Measurements from ENCODE around the gene MRPL52. TPM values are rescaled to one million over a fixed set of nuclear protein-coding genes. Genes with fewer than 3 reads are reported as not detected.
"Not testable (repeated sequence)": the region's sequence is repeated elsewhere in the genome, so short reads cannot be mapped to it uniquely, and the experiment has no call there.

MRPL52 gene
- polyA plus RNA-seq, 3 donors: 87.6 to 107 (median 93.7) TPM

- DNase-seq: not testable (repeated sequence)
These were observed 519 bp upstream of the MRPL52 start for GRCh38 chr14:22829076-22829660.

DNA sequence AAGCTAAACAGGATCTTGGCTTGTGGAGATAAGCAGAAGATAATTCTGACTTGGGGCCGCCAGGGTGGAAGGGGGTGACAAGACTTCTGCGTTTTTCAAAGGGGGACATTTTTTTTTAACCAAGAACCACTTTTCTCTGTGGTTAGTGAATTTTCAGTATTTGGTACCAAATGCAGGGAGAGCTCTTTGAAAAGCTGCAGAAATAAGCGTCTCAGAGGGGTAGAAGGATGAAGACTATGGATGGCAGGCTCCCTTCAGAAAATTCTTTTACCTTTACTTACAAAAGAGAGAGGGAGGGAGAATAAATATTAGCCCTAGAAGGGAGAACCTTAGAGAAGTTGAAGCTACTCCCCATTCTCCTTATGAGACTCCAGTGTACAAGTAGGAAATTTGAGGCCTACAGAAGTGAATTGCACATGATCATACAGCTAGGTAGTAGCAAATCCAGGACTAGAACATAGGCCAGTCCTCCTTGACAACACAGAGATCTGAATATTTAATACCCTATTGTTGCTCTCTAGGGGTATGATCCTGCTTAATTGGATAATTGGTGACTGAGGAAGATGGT, 840 bp downstream of the MRPL52 start:
- DNase-seq: no peak

GRCh38 chr14:22835505-22835904, 5.8 kb downstream of the MRPL52 start:
- DNase-seq: no peak

DNA sequence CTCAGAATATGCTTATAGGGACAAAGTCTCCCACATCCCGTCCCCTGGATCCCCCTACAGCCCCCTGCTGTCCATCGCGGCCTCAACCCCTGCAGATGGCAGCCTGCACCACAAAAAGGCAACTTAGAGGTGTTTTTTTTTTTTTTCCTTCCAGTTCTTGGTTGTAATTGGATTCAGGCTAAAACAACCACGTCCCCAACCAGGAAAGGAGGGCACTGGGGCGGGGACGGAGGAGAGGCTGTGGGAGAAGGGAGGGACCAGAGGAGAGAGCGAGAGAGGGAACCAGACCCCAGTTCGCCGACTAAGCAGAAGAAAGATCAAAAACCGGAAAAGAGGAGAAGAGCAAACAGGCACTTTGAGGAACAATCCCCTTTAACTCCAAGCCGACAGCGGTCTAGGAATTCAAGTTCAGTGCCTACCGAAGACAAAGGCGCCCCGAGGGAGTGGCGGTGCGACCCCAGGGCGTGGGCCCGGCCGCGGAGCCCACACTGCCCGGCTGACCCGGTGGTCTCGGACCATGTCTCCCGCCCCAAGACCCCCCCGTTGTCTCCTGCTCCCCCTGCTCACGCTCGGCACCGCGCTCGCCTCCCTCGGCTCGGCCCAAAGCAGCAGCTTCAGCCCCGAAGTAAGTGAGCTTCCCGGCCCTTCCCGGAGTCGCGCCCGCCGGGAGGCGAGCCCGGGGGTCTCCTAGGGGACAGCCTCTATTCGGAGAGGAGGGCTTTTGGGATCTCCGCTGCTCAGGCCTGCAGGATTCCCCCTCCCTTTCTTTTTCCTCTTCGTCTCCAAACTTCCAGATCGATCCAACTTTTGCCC, 6.8 kb downstream of the MRPL52 start, which contains the start of gene MMP14:
Gene MMP14 (plus strand): TSS at position 285 of the 813 bp plus-strand sequence. CDS start 233 bp downstream, at position 518.
- DNase-seq: peak; percentile 90

- DNase-seq: no peak
These were observed 7.5 kb downstream of the MRPL52 start for GRCh38 chr14:22837114-22837749.

- DNase-seq: no peak
These were observed 8.3 kb downstream of the MRPL52 start for GRCh38 chr14:22837750-22838538.

- DNase-seq: no peak
These were observed 8.9 kb downstream of the MRPL52 start for GRCh38 chr14:22838631-22839041.

DNA sequence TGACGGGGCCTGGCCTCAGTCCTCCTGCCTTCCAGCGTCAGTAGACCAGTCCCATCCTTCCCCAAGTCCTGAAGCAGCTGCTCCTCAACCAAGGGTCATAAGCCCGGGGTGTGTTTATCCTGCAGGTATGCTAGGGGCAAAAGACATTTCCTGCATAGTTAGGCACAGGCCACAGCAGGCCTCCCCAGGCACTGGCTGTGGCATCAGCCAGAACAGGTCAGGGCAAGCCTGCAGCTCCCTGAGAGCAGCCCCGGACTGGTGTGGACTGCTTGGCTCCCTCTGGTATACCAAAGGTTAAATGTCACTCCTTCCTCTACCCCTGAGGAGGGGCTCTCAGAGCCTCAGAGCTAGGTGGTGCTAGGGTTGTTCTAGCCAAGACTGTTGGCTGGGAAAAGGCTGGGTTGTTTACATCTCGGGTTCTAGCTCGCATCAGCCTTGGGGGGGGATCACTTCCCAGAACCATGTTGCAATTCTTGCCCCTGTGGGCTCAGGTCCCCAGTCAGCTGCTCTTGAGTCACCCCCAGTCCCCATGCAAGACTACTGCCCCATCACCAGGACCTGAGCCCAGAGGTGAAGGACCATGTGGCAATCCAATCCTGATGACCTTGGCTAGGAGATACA, 9.6 kb downstream of the MRPL52 start:
- DNase-seq: no peak

DNA sequence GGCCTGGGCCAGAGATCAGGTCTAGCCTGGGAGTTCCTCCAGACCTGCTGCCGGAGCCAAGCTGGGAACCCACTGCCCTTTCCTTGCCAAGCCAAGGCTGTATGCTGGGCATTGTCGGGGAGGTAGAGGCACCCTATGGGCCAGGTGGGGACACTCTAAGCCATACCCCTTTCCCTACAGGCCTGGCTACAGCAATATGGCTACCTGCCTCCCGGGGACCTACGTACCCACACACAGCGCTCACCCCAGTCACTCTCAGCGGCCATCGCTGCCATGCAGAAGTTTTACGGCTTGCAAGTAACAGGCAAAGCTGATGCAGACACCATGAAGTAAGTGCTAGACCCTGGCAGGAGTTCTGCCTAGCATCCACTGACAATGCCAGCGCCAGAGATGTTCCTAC, 11.6 kb downstream of the MRPL52 start:
- DNase-seq: no peak

DNA sequence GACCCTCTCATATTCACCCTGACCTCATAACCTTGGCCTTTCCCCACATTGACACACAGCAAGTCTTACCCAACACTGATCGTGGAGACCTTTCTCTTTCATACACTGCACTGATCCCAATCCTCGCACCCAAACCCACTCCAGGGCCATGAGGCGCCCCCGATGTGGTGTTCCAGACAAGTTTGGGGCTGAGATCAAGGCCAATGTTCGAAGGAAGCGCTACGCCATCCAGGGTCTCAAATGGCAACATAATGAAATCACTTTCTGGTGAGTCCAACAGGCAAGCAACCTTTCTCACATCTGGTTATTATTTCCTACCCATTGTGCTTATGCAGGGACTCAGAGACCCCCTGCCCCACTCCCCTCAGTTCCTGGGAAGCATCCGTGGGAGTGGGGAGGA, 12.1 kb downstream of the MRPL52 start:
- DNase-seq: no peak

GRCh38 chr14:22842211-22843122, 12.8 kb downstream of the MRPL52 start:
- DNase-seq: no peak

DNA sequence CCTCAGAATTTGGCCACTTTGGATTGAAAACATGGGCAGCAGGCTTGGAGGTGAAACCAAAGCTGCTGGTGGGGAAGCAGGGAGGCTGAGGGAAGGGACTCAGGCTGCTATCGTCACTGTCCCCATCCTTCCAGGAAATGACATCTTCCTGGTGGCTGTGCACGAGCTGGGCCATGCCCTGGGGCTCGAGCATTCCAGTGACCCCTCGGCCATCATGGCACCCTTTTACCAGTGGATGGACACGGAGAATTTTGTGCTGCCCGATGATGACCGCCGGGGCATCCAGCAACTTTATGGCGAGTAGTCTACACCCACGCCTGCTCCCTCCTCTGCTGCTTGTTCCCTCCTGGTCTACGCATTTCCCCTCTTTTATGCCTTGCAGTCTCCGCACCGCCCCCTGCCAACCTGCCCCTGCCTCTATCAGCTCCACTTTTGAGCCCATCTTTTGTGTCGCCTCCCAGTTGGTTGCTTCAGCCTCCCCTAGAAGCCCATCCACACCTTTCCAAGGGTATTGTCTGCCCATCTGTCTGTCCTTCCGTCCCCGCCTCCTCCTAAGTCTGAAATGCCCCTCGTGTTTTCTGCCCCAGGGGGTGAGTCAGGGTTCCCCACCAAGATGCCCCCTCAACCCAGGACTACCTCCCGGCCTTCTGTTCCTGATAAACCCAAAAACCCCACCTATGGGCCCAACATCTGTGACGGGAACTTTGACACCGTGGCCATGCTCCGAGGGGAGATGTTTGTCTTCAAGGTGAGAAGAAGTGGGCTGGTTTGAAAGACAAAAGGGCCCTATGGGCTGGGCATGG, 13.6 kb downstream of the MRPL52 start:
- DNase-seq: no peak

DNA sequence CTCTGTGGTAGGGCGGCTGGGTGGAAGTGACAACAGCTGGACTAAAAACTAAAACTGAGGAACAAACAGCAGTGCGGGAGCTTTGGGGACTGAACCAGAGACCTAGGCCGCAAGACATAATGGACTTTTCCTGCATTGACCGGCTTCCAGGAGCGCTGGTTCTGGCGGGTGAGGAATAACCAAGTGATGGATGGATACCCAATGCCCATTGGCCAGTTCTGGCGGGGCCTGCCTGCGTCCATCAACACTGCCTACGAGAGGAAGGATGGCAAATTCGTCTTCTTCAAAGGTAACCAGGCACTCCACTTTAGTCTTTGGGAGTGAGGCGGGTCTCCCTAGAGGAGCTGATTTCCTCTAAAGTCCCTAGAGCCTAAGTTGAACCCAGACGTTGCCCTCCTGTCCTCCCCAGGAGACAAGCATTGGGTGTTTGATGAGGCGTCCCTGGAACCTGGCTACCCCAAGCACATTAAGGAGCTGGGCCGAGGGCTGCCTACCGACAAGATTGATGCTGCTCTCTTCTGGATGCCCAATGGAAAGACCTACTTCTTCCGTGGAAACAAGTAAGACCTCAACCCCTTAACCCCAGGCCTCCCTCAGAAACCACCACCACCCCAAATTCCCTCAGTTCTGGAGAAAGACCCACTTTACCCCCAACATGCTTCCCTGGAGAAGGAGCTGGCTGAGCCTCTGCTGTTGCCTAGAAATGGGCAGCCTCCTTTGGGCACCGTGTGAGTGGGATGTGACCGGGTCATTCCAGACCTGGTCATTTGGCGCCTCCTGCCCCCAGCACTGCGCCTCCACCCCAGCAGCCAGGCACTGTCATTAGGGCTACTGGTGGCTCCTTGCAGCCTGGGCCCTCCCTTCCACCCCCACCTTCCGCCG, 14.8 kb downstream of the MRPL52 start:
- no peak for DNase-seq

GRCh38 chr14:22845103-22845394, 15.4 kb downstream of the MRPL52 start:
- no peak for DNase-seq

- DNase-seq: no peak
These were observed 16.3 kb downstream of the MRPL52 start for GRCh38 chr14:22845821-22846625.

- DNase-seq: no peak
These were observed 17.2 kb downstream of the MRPL52 start for GRCh38 chr14:22846811-22847307.

DNA sequence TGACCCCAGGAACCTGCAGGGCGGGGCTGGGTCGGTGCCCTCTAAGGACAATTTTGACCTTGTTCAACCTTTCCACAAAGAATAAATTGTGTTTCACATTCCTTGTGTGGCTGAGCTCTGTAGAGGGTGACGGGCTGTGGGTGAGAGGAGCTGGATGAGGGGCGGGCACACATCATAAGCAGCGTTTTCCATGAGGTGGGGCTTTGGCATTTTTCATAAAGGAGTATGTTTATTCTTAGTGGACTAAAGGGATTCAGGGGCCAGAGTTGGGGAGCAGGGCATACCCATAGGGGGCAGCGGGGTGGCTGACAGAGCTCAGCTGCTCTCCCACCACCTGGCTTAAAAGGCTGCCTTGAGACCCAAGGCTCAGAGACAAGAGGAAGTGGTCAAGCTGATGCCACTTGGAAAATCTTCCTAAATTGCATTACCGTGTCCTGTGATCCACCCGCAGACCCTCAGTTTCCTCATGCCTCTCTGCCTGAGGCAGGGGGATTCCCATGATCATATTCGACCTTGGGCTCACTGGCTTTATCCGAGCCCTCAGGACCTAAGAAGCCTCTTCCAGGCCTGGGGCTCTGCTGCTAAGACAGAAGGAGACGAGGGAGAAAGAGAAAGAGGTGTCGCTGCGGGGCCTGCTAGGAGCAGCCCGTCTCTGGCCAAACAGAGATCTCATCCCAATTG, 18.1 kb downstream of the MRPL52 start:
- no peak for DNase-seq

All from renal pelvis (tissue), 4 donors.